C4-2B (cell line): ENCODE data around the gene GP9.

ENCODE experiments used
- CTCF ChIP-seq: fragments of 450-650 bp; conservative IDR thresholded peaks from 2 replicates; pipeline ENCODE4 v1.5.1; 2017; ENCODE audit warnings: mild to moderate bottlenecking
- ZFX ChIP-seq: fragments of 450-650 bp; IDR thresholded peaks from 2 replicates; pipeline ENCODE4 v1.6.1; 2017

- TF ChIP-seq CTCF (no peak), ZFX (no peak)
These were observed 4.6 kb downstream of the GP9 start for GRCh38 chr3:129065016-129065719.
